ENCODE data around the gene INCA1. TPM values are rescaled to one million over a fixed set of nuclear protein-coding genes. Genes with fewer than 3 reads are reported as not detected.

Gene INCA1
- polyA plus RNA-seq, 1 donor from 2014 or later, result 0.38 TPM

DNA sequence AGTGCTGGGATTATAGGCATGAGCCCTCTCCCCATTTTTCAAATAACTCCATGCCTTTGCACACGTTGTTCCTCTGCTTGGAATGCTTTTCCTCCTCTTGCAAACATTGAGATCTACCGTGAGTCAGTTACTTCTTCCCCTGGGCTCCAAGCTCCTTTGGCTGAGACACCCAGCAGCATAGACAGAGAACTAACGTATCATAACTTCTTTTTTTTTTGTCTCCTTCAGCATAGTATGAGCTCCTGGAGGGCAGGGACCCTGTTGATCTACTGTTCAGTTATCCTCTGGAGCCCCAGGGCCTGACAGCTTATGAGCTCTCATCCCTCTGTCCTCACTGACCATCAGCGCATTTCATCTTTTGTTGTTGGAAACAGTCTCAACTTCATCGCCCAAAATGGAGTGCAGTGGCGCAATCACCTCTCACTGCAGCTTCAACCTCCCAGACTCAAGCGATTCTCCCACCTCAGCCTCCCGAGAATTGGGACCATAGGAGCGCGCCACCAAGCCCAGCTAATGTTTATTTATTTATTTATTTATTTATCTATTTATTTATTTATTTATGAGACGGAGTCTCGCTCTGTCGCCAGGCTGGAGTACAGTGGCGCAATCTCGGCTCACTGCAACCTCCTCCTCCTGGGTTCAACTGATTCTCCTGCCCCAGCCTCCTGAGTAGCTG lies 31.9 kb downstream of the INCA1 start:
- H3K27ac ChIP-seq (ENCODE audit: low read length), result no peak overlapping the region
- H3K9me3 ChIP-seq (ENCODE audit: low read length), result no peaks in the 10 kb centered on the region
- no peaks in the 10 kb centered on the region for H4K20me1 ChIP-seq (ENCODE audit: insufficient read depth)
- no peak overlapping the region for H3K4me3 ChIP-seq (ENCODE audit: low read length)
- H2AFZ ChIP-seq (ENCODE audit: low read depth, low read length), result no peak overlapping the region
- no peak for TF ChIP-seq MXI1 (conservative IDR thresholded peaks at IDR 0.05; ENCODE audit: poor library complexity, severe bottlenecking)
- H3K4me2 ChIP-seq (ENCODE audit: low read length), result no peak overlapping the region
- H3K27me3 ChIP-seq (ENCODE audit: insufficient read depth, low read depth, low read length), result no peaks in the 10 kb centered on the region
- no peak overlapping the region for H3K9ac ChIP-seq (ENCODE audit: low read length)
- H3K36me3 ChIP-seq (ENCODE audit: insufficient read depth, low read length), result no peaks in the 10 kb centered on the region
- H3K9me2 ChIP-seq (ENCODE audit: insufficient read depth, low read length), result no peaks in the 10 kb centered on the region
- H3K79me2 ChIP-seq (replicated peaks; ENCODE audit: insufficient read depth, low read length), result no peaks in the 10 kb centered on the region
- H3F3A ChIP-seq (ENCODE audit: insufficient read depth, low read length, poor library complexity, severe bottlenecking), result peaks cover 9% of the 10 kb centered on the region

DNA sequence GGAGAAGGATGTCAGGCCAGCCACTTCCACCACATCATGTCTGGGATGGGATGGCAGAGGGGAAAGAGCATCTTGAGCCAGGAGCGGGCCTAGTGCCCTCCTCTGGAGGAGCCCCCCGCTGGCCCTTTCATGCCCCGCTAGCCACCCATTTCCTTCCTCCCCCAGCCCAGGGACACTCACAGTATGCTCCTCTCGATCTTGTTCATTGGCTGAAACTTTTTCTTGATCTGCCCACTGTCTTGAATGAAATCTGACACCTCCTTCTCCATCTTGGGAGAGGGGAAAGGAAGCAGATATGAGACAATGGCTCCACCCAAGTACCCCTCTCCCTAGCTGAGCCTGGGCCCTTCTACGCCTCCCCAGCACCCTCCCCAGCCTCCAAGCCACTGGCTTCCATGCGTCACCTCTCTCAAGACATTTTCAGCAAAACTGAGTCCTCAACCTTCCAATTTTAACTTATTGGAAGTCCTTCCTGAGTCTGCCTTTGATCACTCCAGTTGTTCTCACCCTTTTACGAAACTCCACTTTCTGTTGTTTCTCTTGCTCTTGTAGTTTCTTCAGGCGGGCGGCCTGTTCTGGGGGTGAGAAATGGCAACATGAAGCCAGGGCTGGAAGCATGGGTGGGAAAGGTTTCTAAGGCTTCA lies 36.9 kb downstream of the INCA1 start:
- Histone ChIP-seq H3F3A (ENCODE audit: insufficient read depth, low read length, poor library complexity, severe bottlenecking) (no peaks in the 10 kb centered on the region), H3K27ac (ENCODE audit: low read length) (no peak overlapping the region), H3K9me3 (ENCODE audit: low read length) (no peaks in the 10 kb centered on the region), H3K4me3 (ENCODE audit: low read length) (no peak overlapping the region), H3K27me3 (ENCODE audit: insufficient read depth, low read depth, low read length) (no peaks in the 10 kb centered on the region), H4K20me1 (ENCODE audit: insufficient read depth) (no peaks in the 10 kb centered on the region), H3K4me2 (ENCODE audit: low read length) (no peak overlapping the region), H3K36me3 (ENCODE audit: insufficient read depth, low read length) (no peaks in the 10 kb centered on the region), H3K9ac (ENCODE audit: low read length) (no peak overlapping the region), H3K9me2 (ENCODE audit: insufficient read depth, low read length) (no peaks in the 10 kb centered on the region), H2AFZ (ENCODE audit: low read depth, low read length) (no peak overlapping the region), H3K79me2 (replicated peaks; ENCODE audit: insufficient read depth, low read length) (no peaks in the 10 kb centered on the region)
- no peak for TF ChIP-seq MXI1 (conservative IDR thresholded peaks at IDR 0.05; ENCODE audit: poor library complexity, severe bottlenecking)
- TF ChIP-seq POLR2AphosphoS5 (IDR thresholded peaks at IDR 0.05), result no peak
- no peak for TF ChIP-seq RAD21 (conservative IDR thresholded peaks at IDR 0.05)
- TF ChIP-seq, protein P1, sequence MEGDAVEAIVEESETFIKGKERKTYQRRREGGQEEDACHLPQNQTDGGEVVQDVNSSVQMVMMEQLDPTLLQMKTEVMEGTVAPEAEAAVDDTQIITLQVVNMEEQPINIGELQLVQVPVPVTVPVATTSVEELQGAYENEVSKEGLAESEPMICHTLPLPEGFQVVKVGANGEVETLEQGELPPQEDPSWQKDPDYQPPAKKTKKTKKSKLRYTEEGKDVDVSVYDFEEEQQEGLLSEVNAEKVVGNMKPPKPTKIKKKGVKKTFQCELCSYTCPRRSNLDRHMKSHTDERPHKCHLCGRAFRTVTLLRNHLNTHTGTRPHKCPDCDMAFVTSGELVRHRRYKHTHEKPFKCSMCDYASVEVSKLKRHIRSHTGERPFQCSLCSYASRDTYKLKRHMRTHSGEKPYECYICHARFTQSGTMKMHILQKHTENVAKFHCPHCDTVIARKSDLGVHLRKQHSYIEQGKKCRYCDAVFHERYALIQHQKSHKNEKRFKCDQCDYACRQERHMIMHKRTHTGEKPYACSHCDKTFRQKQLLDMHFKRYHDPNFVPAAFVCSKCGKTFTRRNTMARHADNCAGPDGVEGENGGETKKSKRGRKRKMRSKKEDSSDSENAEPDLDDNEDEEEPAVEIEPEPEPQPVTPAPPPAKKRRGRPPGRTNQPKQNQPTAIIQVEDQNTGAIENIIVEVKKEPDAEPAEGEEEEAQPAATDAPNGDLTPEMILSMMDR (IDR thresholded peaks at IDR 0.05; ENCODE audit: poor library complexity, severe bottlenecking), result no peak
- TF ChIP-seq, protein P2, sequence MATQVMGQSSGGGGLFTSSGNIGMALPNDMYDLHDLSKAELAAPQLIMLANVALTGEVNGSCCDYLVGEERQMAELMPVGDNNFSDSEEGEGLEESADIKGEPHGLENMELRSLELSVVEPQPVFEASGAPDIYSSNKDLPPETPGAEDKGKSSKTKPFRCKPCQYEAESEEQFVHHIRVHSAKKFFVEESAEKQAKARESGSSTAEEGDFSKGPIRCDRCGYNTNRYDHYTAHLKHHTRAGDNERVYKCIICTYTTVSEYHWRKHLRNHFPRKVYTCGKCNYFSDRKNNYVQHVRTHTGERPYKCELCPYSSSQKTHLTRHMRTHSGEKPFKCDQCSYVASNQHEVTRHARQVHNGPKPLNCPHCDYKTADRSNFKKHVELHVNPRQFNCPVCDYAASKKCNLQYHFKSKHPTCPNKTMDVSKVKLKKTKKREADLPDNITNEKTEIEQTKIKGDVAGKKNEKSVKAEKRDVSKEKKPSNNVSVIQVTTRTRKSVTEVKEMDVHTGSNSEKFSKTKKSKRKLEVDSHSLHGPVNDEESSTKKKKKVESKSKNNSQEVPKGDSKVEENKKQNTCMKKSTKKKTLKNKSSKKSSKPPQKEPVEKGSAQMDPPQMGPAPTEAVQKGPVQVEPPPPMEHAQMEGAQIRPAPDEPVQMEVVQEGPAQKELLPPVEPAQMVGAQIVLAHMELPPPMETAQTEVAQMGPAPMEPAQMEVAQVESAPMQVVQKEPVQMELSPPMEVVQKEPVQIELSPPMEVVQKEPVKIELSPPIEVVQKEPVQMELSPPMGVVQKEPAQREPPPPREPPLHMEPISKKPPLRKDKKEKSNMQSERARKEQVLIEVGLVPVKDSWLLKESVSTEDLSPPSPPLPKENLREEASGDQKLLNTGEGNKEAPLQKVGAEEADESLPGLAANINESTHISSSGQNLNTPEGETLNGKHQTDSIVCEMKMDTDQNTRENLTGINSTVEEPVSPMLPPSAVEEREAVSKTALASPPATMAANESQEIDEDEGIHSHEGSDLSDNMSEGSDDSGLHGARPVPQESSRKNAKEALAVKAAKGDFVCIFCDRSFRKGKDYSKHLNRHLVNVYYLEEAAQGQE (IDR thresholded peaks at IDR 0.05; ENCODE audit: borderline replicate concordance), result no peak
- no peak for TF ChIP-seq EP300 (conservative IDR thresholded peaks at IDR 0.05; ENCODE audit: poor library complexity, severe bottlenecking)
- no peak for TF ChIP-seq SMC3 (conservative IDR thresholded peaks at IDR 0.05; ENCODE audit: poor library complexity)
- no peak for TF ChIP-seq EZH2 (IDR thresholded peaks at IDR 0.05; ENCODE audit: borderline replicate concordance, insufficient read depth, low read length, poor library complexity, severe bottlenecking)
- no peak for TF ChIP-seq TAF1 (IDR thresholded peaks at IDR 0.05; ENCODE audit: low read depth)

Data from neural cell (in vitro differentiated cells).